PC-3 (cell line): ENCODE measurements around the gene EEPD1.

ENCODE experiments used
- EZH2 ChIP-seq: fragments of 300-600 bp; sonication (generic); IDR thresholded peaks from one replicate; pipeline ENCODE4 v1.6.1; 2017; ENCODE audit warnings: antibody characterized with exemption, mild to moderate bottlenecking, low read length; ENCODE audit not compliant: unreplicated experiment
- EZH2phosphoT487 ChIP-seq: fragments of 300-600 bp; sonication (generic); IDR thresholded peaks from 2 replicates; pipeline ENCODE4 v1.6.1; 2018; ENCODE audit warnings: mild to moderate bottlenecking, antibody characterized with exemption, low read length, borderline replicate concordance
- TF ChIP-seq, protein P1 (sequence below): fragments of 300-600 bp; sonication (generic); conservative IDR thresholded peaks from 2 replicates; pipeline ENCODE4 v1.5.1; 2017; ENCODE audit warnings: antibody characterized with exemption, low read depth, mild to moderate bottlenecking, low read length

DNA sequence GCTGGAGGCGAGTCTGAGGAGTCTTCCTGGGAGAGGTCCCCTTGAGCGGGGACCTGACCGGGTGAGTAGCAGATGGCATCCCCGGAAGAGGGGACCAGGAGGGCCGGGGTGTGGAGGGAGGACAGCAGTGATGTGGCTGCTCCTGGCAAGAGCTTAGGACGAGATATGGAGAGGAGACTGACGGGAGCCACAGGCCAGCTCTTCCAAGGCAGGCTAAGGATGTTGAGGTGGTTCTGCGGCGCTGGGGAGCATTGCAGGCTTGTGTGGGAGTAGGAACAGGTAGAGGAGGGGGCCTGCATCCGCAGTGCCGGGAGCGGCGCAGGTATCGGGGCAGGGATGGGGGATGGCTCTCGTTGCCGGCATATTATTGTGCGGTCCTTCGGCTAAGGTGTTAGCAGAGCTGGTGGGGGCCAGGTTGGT lies 159.9 kb downstream of the EEPD1 start:
- TF ChIP-seq, protein P1, sequence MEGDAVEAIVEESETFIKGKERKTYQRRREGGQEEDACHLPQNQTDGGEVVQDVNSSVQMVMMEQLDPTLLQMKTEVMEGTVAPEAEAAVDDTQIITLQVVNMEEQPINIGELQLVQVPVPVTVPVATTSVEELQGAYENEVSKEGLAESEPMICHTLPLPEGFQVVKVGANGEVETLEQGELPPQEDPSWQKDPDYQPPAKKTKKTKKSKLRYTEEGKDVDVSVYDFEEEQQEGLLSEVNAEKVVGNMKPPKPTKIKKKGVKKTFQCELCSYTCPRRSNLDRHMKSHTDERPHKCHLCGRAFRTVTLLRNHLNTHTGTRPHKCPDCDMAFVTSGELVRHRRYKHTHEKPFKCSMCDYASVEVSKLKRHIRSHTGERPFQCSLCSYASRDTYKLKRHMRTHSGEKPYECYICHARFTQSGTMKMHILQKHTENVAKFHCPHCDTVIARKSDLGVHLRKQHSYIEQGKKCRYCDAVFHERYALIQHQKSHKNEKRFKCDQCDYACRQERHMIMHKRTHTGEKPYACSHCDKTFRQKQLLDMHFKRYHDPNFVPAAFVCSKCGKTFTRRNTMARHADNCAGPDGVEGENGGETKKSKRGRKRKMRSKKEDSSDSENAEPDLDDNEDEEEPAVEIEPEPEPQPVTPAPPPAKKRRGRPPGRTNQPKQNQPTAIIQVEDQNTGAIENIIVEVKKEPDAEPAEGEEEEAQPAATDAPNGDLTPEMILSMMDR: no peak
- TF ChIP-seq EZH2phosphoT487: no peak
- no peak for TF ChIP-seq EZH2
